GM12878 (cell line): ENCODE data around the gene CPA4. TPM values are rescaled to one million over a fixed set of nuclear protein-coding genes. Genes with fewer than 3 reads are reported as not detected.
"Not testable (repeated sequence)": the region's sequence is repeated elsewhere in the genome, so short reads cannot be mapped to it uniquely, and the experiment has no call there.

Source experiments
- ATAC-seq: fragments of 200-7000 bp; cut with Tn5 transposase; 3 replicates; pipeline ENCODE4 v1.9.1; 2020; ENCODE audit warnings: mild to moderate bottlenecking, moderate library complexity
- BruUV-seq: library from RNA; stranded (reverse); fragments of 400-500 nt; replicated peaks from 2 replicates; lab custom pipeline; 2021; lab: Mats Ljungman, UMichigan
- CTCF ChIA-PET: fragments of 300-600 bp; sonication (Branson Sonifier 250); formaldehyde crosslinking; extraction: SDS; loops from one replicate; lab custom pipeline; 2021; ENCODE audit warnings: inconsistent platforms; lab: Yijun Ruan, JAX
- POLR2A ChIA-PET: fragments of 350-600 bp; formaldehyde crosslinking; extraction: SDS; loops from one replicate; lab custom pipeline; 2021; ENCODE audit warnings: inconsistent platforms; lab: Charles Lee
- RAD21 ChIA-PET: fragments of 300-600 bp; sonication (Branson Sonifier 250); formaldehyde crosslinking; loops from one replicate; lab custom pipeline; 2023; ENCODE audit warnings: antibody characterized with exemption; ENCODE audit not compliant: unreplicated experiment; lab: Charles Lee
- SMC1A ChIA-PET: fragments of 300-600 bp; sonication (Branson Sonifier 250); formaldehyde crosslinking; loops from one replicate; lab custom pipeline; 2023; ENCODE audit not compliant: unreplicated experiment, uncharacterized antibody; lab: Charles Lee
- DNase-seq: peaks from one replicate; pipeline ENCODE4 v3.0.0-alpha.2; 2011; ENCODE audit warnings: low read depth, low spot score
- FAIRE-seq: peaks from 3 replicates; lab custom pipeline; 2011; peaks lifted over from hg19 to GRCh38; lab: Jason Lieb, UNC
- H2AFZ ChIP-seq: 2 replicates; pipeline ENCODE4 v1.6.0; 2011; ENCODE audit warnings: low read depth, low read length, control low read depth; ENCODE audit not compliant: control insufficient read depth
- H3K27ac ChIP-seq: 2 replicates; pipeline ENCODE4 v1.5.1; 2011; ENCODE audit warnings: control low read depth; ENCODE audit not compliant: control insufficient read depth, insufficient read depth
- H3K27me3 ChIP-seq, 2 experiments: replicated peaks in 1 of 2; 2 replicates each; pipeline versions ENCODE4 v1.6.0 to v1.6.1; 2011; ENCODE audit warnings: low read length in 1 of 2; ENCODE audit not compliant: control insufficient read depth in 2 of 2, insufficient read depth in 2 of 2
- H3K36me3 ChIP-seq, 2 experiments: 2 replicates each; pipeline ENCODE4 v1.5.1; 2011; ENCODE audit warnings: low read length in 1 of 2; ENCODE audit not compliant: control insufficient read depth in 2 of 2, insufficient read depth in 2 of 2
- H3K4me1 ChIP-seq: 2 replicates; pipeline ENCODE4 v1.6.1; 2011; ENCODE audit warnings: mild to moderate bottlenecking, low read length, moderate library complexity, mixed read lengths; ENCODE audit not compliant: control insufficient read depth, insufficient read depth
- H3K4me2 ChIP-seq: 2 replicates; pipeline ENCODE4 v1.6.0; 2011; ENCODE audit warnings: control low read depth; ENCODE audit not compliant: control insufficient read depth, insufficient read depth
- H3K4me3 ChIP-seq: fragments of 200-600 bp; sonication (generic); 2 replicates; pipeline ENCODE4 v1.5.1; 2016
- H3K79me2 ChIP-seq: 2 replicates; pipeline ENCODE4 v1.6.0; 2011; ENCODE audit warnings: low read length; ENCODE audit not compliant: control insufficient read depth, insufficient read depth
- H3K9ac ChIP-seq: 2 replicates; pipeline ENCODE4 v1.8.0; 2011; ENCODE audit warnings: low read length, control low read depth, mixed read lengths; ENCODE audit not compliant: control insufficient read depth, insufficient read depth
- H3K9me3 ChIP-seq: replicated peaks from 3 replicates; pipeline ENCODE4 v1.5.1; 2011; ENCODE audit warnings: mild to moderate bottlenecking, low read length; ENCODE audit not compliant: control insufficient read depth, insufficient read depth
- H4K20me1 ChIP-seq: 2 replicates; pipeline ENCODE4 v1.6.0; 2011; ENCODE audit not compliant: control insufficient read depth, insufficient read depth
- CBX3 ChIP-seq: fragments of 200-600 bp; sonication (generic); IDR thresholded peaks from 2 replicates; pipeline ENCODE4 v1.6.1; 2016; ENCODE audit warnings: low read depth, borderline replicate concordance
- EED ChIP-seq: sonication (generic); IDR thresholded peaks from 2 replicates; pipeline ENCODE4 v1.6.1; 2016; ENCODE audit warnings: antibody characterized with exemption, low read depth
- IKZF2 ChIP-seq, 2 experiments: fragments of 450-650 bp; IDR thresholded peaks; 2 replicates each; pipeline ENCODE4 v1.6.1; 2017; ENCODE audit warnings: mild to moderate bottlenecking in 2 of 2, moderate library complexity in 2 of 2
- JUNB ChIP-seq: IDR thresholded peaks from 2 replicates; pipeline ENCODE4 v1.6.1; 2016; ENCODE audit warnings: antibody characterized with exemption, mild to moderate bottlenecking
- WRNIP1 ChIP-seq: IDR thresholded peaks from 2 replicates; pipeline ENCODE4 v1.6.1; 2011; ENCODE audit warnings: low read depth, low read length, improper control_type of control experiment, borderline replicate concordance
- WGBS: methylation state at CpG from one replicate; pipeline ENCODE4 v1.1.6; 2016; ENCODE audit warnings: low lambda C conversion rate; ENCODE audit not compliant: insufficient replicate concordance, insufficient coverage; ENCODE audit errors: missing lambda C conversion rate; 5-methylcytosine and 5-hydroxymethylcytosine counted together
- in situ Hi-C: fragments of 300-500 bp; cut with MboI; formaldehyde crosslinking; loops from 9 replicates; pipeline ENCODE4 v1.14.3; 2018; ENCODE audit warnings: mixed read lengths
- intact Hi-C: fragments of 100-400 bp; cut with micrococcal nuclease; formaldehyde crosslinking; loops from one replicate; pipeline ENCODE4 v1.14.2; 2022; ENCODE audit not compliant: unreplicated experiment
- polyA plus RNA-seq, 11 experiments: library from polyadenylated mRNA; depleted of rRNA in 4 of 11; unstranded in 6 of 11; stranded (reverse) in 5 of 11; fragments of >200 nt; fragmentation: Nextera tagmentation in 4 of 11; fragmentation: Illumina TruSeq in 1 of 11; extraction: Ambion mirVana in 4 of 11; extraction: Trizol in 1 of 11; gene quantifications; 1 replicate in 1 of 11; 2 replicates in 10 of 11; pipeline versions ENCODE4 v1.2.1 to v1.2.3, GENCODE V29; 2011 to 2016; ENCODE audit warnings: inconsistent platforms in 2 of 11, missing spikeins in 2 of 11, low read depth in 1 of 11
- total RNA-seq, 4 experiments: library from RNA; depleted of rRNA in 3 of 4; stranded (reverse); fragments of >200 nt in 3 of 4; fragmentation: Illumina TruSeq in 1 of 4; extraction: Trizol in 1 of 4; gene quantifications; 2 replicates each; pipeline versions ENCODE4 v1.2.1 to v1.2.3, GENCODE V29; 2013 to 2021
- TF ChIP-seq, protein P1 (sequence below): fragments of 450-650 bp; formaldehyde crosslinking; IDR thresholded peaks from 2 replicates; pipeline ENCODE4 v1.4.0; 2022; ENCODE audit warnings: mild to moderate bottlenecking, moderate library complexity

CPA4 gene
- total and polyA plus RNA-seq, 10 of the 15 experiments (the other 5 are each of a cell fraction or from before 2014, with no cell fraction given) = 0.05 to 0.35 (median 0.18) TPM; not detected in 1

DNA sequence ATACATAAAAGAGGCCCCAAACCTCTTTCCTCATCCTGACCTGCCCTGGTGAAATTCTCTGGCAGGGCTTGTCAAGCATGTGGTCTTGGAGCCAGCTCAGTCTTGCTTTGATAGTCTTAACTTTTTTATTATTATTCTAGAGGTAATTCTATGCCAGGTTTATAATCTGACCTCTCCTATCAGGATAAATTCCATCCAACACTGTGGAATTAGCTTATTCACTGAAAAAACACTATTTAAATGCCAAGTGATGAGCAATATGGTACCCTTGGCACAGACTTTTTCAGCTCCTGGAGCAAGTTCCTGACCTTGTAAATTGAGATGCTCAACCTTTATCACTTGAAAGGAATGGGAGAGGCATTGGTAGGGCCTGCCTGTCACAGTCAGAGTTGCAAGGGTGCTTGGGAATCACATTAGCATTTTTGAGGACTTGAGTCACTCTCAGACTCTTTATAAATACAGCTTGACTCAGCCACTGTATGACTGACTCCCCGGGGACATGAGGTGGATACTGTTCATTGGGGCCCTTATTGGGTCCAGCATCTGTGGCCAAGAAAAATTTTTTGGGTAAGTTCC, at the start of gene CPA4 (continued):
- TF ChIP-seq, protein P1, sequence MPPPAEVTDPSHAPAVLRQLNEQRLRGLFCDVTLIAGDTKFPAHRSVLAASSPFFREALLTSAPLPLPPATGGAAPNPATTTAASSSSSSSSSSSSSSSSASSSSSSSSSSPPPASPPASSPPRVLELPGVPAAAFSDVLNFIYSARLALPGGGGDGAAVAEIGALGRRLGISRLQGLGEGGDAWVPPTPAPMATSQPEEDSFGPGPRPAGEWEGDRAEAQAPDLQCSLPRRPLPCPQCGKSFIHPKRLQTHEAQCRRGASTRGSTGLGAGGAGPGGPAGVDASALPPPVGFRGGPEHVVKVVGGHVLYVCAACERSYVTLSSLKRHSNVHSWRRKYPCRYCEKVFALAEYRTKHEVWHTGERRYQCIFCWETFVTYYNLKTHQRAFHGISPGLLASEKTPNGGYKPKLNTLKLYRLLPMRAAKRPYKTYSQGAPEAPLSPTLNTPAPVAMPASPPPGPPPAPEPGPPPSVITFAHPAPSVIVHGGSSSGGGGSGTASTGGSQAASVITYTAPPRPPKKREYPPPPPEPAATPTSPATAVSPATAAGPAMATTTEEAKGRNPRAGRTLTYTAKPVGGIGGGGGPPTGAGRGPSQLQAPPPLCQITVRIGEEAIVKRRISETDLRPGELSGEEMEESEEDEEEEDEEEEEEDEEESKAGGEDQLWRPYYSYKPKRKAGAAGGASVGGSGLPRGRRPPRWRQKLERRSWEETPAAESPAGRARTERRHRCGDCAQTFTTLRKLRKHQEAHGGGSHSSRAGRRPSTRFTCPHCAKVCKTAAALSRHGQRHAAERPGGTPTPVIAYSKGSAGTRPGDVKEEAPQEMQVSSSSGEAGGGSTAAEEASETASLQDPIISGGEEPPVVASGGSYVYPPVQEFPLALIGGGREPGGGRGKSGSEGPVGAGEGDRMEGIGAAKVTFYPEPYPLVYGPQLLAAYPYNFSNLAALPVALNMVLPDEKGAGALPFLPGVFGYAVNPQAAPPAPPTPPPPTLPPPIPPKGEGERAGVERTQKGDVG = no peak
- TF ChIP-seq CBX3 (no peak), WRNIP1 (no peak)

DNA sequence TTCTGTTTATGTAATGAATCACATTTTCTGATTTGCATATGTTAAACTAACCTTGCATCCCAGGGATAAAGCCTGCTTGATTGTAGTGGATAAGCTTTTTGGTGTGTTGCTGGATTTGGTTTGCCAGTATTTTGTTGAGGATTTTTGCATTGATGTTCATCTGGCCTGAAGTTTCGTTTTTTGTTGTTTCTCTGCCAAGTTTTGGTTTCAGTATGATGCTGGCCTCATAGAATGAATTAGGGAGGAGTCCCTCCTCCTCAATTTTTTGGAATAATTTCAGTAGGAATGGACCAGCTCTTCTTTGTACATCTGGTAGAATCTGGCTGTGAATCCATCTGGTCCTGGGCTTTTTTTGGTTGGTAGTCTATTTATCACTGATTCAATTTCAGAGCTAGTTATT, 49.5 kb upstream of the CPA4 start:
- in situ Hi-C loops, BruUV-seq, H3K9me3 ChIP-seq, DNase-seq, H3K27me3 ChIP-seq, POLR2A ChIA-PET, H2AFZ ChIP-seq, H4K20me1 ChIP-seq, H3K79me2 ChIP-seq, H3K4me2 ChIP-seq, H3K9ac ChIP-seq, H3K36me3 ChIP-seq, H3K4me3 ChIP-seq, H3K27ac ChIP-seq, H3K4me1 ChIP-seq: not testable (repeated sequence)
- ChIA-PET CTCF (interaction anchor here (0.6 to 7.3 kb wide), 29 partner anchors 10 to 1256 kb away, joined by 3 to 62 read pairs (median 4); no protein-coding TSS in a partner anchor), RAD21 (interaction anchor here (0.7 to 4.4 kb wide), 5 partner anchors 76 to 515 kb away, joined by 3 to 32 read pairs (median 3); partner anchors contain the start of gene CEP41), SMC1A (interaction anchor here (0.6 to 1.9 kb wide), 22 partner anchors 14 to 588 kb away, joined by 3 to 16 read pairs (median 3); partner anchors contain the start of gene KLHDC10)
- ATAC-seq = peak; percentile 65
- TF ChIP-seq EED = 0 out of 2 replicates have a peak, but pooled peaks have one; percentile 33
- peak; percentile 69 for TF ChIP-seq JUNB
- TF ChIP-seq IKZF2 (IDR thresholded peaks at IDR 0.05) = peak in 1 of 2 experiments; percentile 27; a peak in 1 of 4 replicates
- FAIRE-seq = peak; percentile 64
- intact Hi-C loops = loop anchor here (5.0 kb wide), 6 partner anchors 69 to 589 kb away; partner anchors contain the start of gene MEST
- WGBS = 0% methylated on average over 1 of the region's 1 CpG

DNA sequence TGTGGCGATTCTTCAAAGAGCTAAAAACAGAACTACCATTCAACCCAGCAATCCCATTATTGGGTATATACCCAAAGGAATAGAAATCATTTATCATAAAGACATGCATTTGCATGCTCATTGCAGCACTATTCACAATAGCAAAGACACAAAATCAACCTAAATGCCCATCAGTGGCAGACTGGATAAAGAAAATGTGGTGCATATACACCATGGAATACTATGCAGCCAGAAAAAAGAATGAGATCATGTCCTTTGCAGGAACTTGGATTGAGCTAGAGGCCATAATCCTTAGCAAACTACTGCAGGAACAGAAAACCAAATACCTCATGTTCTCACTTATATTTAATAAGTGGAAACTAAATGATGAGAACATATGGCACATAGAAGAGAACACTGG, 46.5 kb upstream of the CPA4 start:
- POLR2A ChIA-PET, H4K20me1 ChIP-seq, H3K27ac ChIP-seq, BruUV-seq, H3K36me3 ChIP-seq, H3K4me3 ChIP-seq, ATAC-seq, in situ Hi-C loops, H3K4me1 ChIP-seq, FAIRE-seq, H3K9me3 ChIP-seq, intact Hi-C loops, H3K79me2 ChIP-seq, DNase-seq, H3K4me2 ChIP-seq, H3K9ac ChIP-seq, H3K27me3 ChIP-seq, H2AFZ ChIP-seq, RAD21 ChIA-PET: not testable (repeated sequence)
- CTCF ChIA-PET = interaction anchor here (1.1 to 7.3 kb wide), 2 partner anchors 69 to 511 kb away, joined by 3 to 62 read pairs; no protein-coding TSS in a partner anchor
- SMC1A ChIA-PET = interaction anchor here (1.1 to 1.4 kb wide), 3 partner anchors 9 to 511 kb away, joined by 3 to 7 read pairs (median 4); no protein-coding TSS in a partner anchor
- 35% methylated on average over 1 of the region's 1 CpG for WGBS
